ENCODE data around the gene LRRN4. TPM values are rescaled to one million over a fixed set of nuclear protein-coding genes. Genes with fewer than 3 reads are reported as not detected.

LRRN4 gene
- total and polyA plus RNA-seq, 2 of the 8 experiments (the other 6 are each of a cell fraction or from before 2014, with no cell fraction given): 0.21 to 0.89 TPM

- FAIRE-seq: no peak
- no peak for TF ChIP-seq CHD1 (IDR thresholded peaks at IDR 0.05; ENCODE audit: low read depth, low read length)
These were observed 41.5 kb upstream of the LRRN4 start for GRCh38 chr20:6095409-6095808.

More at GRCh38 chr20:6095409-6095808, 41.5 kb upstream of the LRRN4 start:
- Histone ChIP-seq H4K5ac (ENCODE audit: insufficient read length, low read depth, low read length) (no peak overlapping the region), H3K23me2 (ENCODE audit: low read depth, low read length) (no peaks in the 10 kb centered on the region), H2BK5ac (ENCODE audit: low read depth, low read length) (no peak overlapping the region), H3K9ac (replicated peaks in 1 of 4; ENCODE audit: extremely low read depth in 1 of 4, low read depth in 3 of 4, low read length in 3 of 4) (no peak overlapping the region), H4K91ac (replicated peaks; ENCODE audit: insufficient read length, low read length) (no peak overlapping the region), H3K23ac (ENCODE audit: insufficient read length) (no peak overlapping the region), H4K8ac (ENCODE audit: extremely low read depth, insufficient read depth, low read length) (no peak overlapping the region), H3K4me2 (ENCODE audit: insufficient read depth in 1 of 2, low read depth in 2 of 2, low read length in 2 of 2) (no peak overlapping the region), H3K79me2 (ENCODE audit: control insufficient read depth in 1 of 2, insufficient read depth in 2 of 2, low read length in 2 of 2) (no peaks in the 10 kb centered on the region), H2BK20ac (ENCODE audit: low read length) (no peak overlapping the region), H2BK120ac (replicated peaks; ENCODE audit: low read depth, low read length) (no peak overlapping the region), H3K14ac (ENCODE audit: insufficient read length) (no peak overlapping the region), H3K79me1 (ENCODE audit: low read depth, low read length) (no peaks in the 10 kb centered on the region), H2AFZ (ENCODE audit: low read length) (no peak overlapping the region), H3K18ac (ENCODE audit: extremely low read depth, low read length) (no peak overlapping the region), H3K4me3 (ENCODE audit: extremely low read depth in 1 of 4, insufficient read depth in 2 of 4, low read depth in 3 of 4, low read length in 4 of 4) (no peak overlapping the region), H2AK5ac (ENCODE audit: low read depth, low read length) (no peak overlapping the region), H3K27ac (ENCODE audit: low read depth, low read length) (no peak overlapping the region), H3K9me3 (ENCODE audit: insufficient read depth in 2 of 2, low read depth in 1 of 2, low read length in 1 of 2) (no peaks in the 10 kb centered on the region), H3K56ac (replicated peaks; ENCODE audit: insufficient read length, low read depth, low read length) (no peak overlapping the region), H3K4ac (replicated peaks; ENCODE audit: insufficient read length, low read depth, low read length) (no peak overlapping the region), H2BK15ac (ENCODE audit: low read length) (no peak overlapping the region), H2BK12ac (ENCODE audit: low read depth, low read length) (no peak overlapping the region), H3K27me3 (replicated peaks in 1 of 4; ENCODE audit: control insufficient read depth in 3 of 4, extremely low read depth in 1 of 4, insufficient read depth in 3 of 4, low read length in 3 of 4) (no peaks in the 10 kb centered on the region), H3K36me3 (ENCODE audit: control insufficient read depth in 2 of 4, insufficient read depth in 4 of 4, low read length in 3 of 4) (peaks cover 0 to 18% (median 2%) of the 10 kb centered on the region in 4 experiments; a peak in 4 of 8 replicates), H4K20me1 (replicated peaks in 1 of 2; ENCODE audit: control insufficient read depth in 1 of 2, insufficient read depth in 2 of 2, low read length in 2 of 2) (no peaks in the 10 kb centered on the region), H3K4me1 (replicated peaks in 1 of 4; ENCODE audit: control insufficient read depth in 3 of 4, insufficient read depth in 4 of 4, low read length in 3 of 4) (no peaks in the 10 kb centered on the region)
- WGBS, 2 experiments (ENCODE audit: extremely low coverage in 1 of 2, insufficient coverage in 1 of 2, insufficient read length in 1 of 2, insufficient replicate concordance in 2 of 2, low coverage in 1 of 2, low lambda C conversion rate in 2 of 2, missing lambda C conversion rate in 1 of 2): 94% methylated on average over 5 of the region's 5 CpGs; no CpG with 5 or more reads in 1 of the 2 experiments
- ChIA-PET POLR2A (ENCODE audit: partially characterized antibody) (no interaction called here), CTCF (ENCODE audit: partially characterized antibody) (no interaction called here)
- no peak for DNase-seq (ENCODE audit: low read depth in 1 of 2, low spot score in 2 of 2)

Measured in H1 (cell line).